Stomach smooth muscle (tissue), 2 donors: Measurements from ENCODE around the gene C2.
"Not testable (repeated sequence)": the region's sequence is repeated elsewhere in the genome, so short reads cannot be mapped to it uniquely, and the experiment has no call there.

Source experiments
- H3K27ac ChIP-seq: one replicate; pipeline ENCODE4 v1.7.0; 2013; ENCODE audit warnings: mild to moderate bottlenecking, low read length, inconsistent platforms
- H3K27me3 ChIP-seq, 2 donors: one replicate each; pipeline ENCODE4 v1.7.0; 2013; ENCODE audit warnings: low read length in 2 of 2; ENCODE audit not compliant: insufficient read depth in 2 of 2, control insufficient read depth in 1 of 2
- H3K36me3 ChIP-seq, 2 donors: one replicate each; pipeline ENCODE4 v1.7.0; 2013; ENCODE audit warnings: low read length in 2 of 2; ENCODE audit not compliant: control insufficient read depth in 2 of 2, insufficient read depth in 2 of 2
- H3K4me1 ChIP-seq: one replicate; pipeline ENCODE4 v1.7.0; 2013; ENCODE audit warnings: low read length; ENCODE audit not compliant: control insufficient read depth, insufficient read depth
- H3K4me3 ChIP-seq, 2 donors: one replicate each; pipeline ENCODE4 v1.7.0; 2013; ENCODE audit warnings: low read length in 2 of 2
- H3K9ac ChIP-seq, 2 donors: one replicate each; pipeline ENCODE4 v1.7.0; 2013; ENCODE audit warnings: low read length in 2 of 2, mild to moderate bottlenecking in 1 of 2
- H3K9me3 ChIP-seq, 2 donors: one replicate each; pipeline ENCODE4 v1.7.0; 2013; ENCODE audit warnings: low read length in 2 of 2; ENCODE audit not compliant: control insufficient read depth in 2 of 2
- donor health status: healthy.
- donor health status: Pancreatic carcinoma.

C2 gene

DNA sequence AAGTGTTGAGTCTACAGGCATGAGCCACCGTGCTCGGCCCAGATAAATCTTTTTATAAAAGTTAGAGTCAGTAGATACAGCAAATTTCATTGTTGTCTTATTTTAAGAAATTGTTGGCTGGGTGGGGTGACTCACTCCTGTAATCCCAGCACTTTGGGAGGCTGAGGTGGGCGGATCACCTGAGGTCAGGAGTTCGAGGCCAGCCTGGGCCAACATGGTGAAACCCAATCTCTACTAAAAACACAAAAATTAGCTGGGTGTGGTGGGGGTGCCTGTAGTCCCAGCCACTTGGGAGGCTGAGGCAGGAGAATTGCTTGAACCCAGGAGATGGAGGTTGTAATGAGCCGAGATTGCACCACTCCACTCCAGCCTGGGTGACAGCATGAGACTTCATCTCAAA, 19.3 kb upstream of the C2 start:
- H3K9ac ChIP-seq, H3K9me3 ChIP-seq, H3K4me1 ChIP-seq, H3K4me3 ChIP-seq, H3K36me3 ChIP-seq, H3K27me3 ChIP-seq, H3K27ac ChIP-seq: not testable (repeated sequence)

DNA sequence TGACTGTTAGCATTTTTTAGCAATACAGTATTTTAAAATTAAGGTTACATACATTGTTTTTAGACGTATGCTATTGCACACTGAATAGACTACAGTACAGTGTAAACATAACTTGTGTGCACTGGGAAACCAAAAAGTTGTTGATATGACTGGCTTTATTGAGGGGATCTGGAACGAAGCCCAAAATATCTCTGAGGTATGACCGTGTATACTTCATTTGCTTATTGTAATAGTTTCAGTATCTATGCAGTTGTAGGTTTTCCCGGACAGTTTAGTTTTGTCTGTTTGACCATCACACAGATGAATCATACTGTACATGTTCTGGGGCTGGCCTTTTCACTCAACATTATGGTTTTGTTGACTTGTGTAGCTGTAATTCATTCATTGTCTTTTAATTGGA, 18.7 kb upstream of the C2 start:
- Histone ChIP-seq H3K36me3 (no peaks in the 10 kb centered on the region), H3K27me3 (no peaks in the 10 kb centered on the region), H3K9me3 (no peaks in the 10 kb centered on the region), H3K4me1 (no peaks in the 10 kb centered on the region), H3K9ac (no peak overlapping the region), H3K27ac (no peak overlapping the region), H3K4me3 (no peak overlapping the region)

DNA sequence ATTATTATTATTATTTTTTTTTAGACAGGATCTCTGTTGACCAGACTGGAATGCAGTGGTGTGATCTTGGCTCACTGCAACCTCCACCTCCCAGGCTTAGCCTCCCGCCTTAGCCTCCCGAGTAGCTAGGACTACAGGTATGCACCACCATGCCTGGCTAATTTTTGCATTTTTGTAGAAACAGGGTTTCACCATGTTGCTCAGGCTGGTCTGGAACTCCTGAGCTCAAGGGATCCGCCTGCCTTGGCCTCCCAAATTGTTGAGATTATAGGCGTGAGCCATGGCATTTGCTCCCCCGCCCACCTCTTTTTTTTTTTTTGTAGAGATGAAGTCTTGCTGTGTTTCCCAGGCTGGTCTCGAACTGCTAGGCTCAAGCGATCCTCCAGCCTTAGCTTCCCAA, 18.2 kb upstream of the C2 start:
- H3K27me3 ChIP-seq, H3K27ac ChIP-seq, H3K4me3 ChIP-seq, H3K36me3 ChIP-seq, H3K9ac ChIP-seq, H3K9me3 ChIP-seq, H3K4me1 ChIP-seq: not testable (repeated sequence)

DNA sequence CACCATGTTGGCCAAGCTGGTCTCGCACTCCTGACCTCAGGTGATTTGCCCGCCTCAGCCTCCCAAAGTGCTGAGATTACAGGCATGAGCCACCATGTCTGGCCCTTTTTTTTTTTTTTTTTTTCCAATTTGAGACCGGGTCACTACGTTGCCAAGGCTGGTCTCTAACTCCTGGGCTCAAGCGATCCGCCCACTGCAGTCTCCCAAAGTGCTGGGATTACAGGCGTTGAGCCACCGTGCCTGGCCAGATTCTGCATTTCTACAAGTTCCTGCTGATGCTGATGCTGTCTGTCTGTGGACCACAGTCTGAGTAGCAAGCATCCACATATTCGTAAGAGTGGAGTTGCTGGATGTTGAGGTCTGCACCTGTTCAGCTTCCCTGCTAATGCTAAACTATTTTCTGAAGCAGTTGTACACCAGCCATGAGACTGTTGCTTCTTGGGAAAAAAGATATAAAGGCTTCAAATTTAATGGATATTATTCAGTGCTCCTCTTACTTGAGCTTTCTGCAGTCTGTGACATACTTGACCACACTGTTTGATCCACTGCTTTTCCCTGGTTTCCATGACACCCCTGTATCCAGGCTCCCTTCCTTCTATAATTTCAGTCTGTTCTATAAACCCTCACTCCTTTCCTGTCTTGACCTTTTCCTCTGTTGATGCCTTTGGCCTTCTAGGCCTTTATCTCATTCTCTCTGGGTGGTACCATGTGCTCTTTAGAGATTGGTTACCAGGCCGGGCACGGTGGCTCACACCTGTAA, 15.5 kb upstream of the C2 start:
- Histone ChIP-seq H3K27ac (no peak overlapping the region), H3K4me1 (no peaks in the 10 kb centered on the region), H3K27me3 (peaks cover 0 to 4% of the 10 kb centered on the region in 2 donors), H3K9ac (no peak overlapping the region), H3K4me3 (no peak overlapping the region), H3K36me3 (no peaks in the 10 kb centered on the region), H3K9me3 (no peaks in the 10 kb centered on the region)

DNA sequence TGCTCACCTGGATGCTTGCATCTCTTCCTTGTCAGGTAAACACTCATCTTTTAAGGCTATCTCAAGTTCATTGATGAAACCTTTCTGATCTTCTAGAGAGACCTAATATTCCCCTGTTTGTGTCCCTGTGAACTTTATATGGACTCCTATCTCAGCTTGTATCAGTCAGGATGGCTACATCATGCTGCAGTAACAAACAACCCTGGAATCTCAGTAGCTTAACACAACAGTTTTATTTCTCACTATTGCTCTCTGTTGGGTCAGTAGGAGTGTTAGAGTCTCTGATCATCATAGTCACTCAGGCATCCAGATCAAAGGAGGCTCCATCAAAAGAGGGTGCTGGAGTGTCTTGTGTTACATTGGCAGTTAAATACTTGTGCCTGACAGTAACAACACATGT, 12.2 kb upstream of the C2 start:
- Histone ChIP-seq H3K4me3 (no peak overlapping the region), H3K9ac (no peak overlapping the region), H3K27me3 (peaks cover 0 to 4% of the 10 kb centered on the region in 2 donors), H3K9me3 (no peaks in the 10 kb centered on the region), H3K36me3 (no peaks in the 10 kb centered on the region), H3K27ac (no peak overlapping the region), H3K4me1 (no peaks in the 10 kb centered on the region)

DNA sequence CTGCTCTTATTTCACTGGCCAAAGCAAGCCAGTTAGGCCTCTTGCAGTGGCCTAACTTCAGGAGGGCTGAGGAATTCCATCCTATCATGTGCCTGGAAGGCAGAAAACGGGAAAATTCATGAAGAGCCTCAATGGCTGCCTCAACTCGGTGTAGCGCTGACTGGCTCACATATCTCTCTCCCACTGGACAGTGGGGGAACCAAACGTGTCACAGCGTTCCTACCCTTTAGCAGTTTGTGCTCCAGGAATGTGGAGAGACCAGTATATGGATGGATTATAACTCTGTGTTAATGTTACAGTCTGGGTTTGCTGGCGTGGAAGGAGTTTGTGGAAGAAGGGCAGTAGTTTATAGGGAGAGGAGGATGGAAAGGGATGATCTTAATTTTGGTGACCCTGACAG, 11.8 kb upstream of the C2 start:
- no peak overlapping the region for H3K9ac ChIP-seq
- H3K9me3 ChIP-seq = no peaks in the 10 kb centered on the region
- no peak overlapping the region for H3K4me3 ChIP-seq
- H3K36me3 ChIP-seq = no peaks in the 10 kb centered on the region
- H3K27me3 ChIP-seq = peaks cover 0 to 4% of the 10 kb centered on the region in 2 donors
- H3K4me1 ChIP-seq = no peaks in the 10 kb centered on the region
- no peak overlapping the region for H3K27ac ChIP-seq

DNA sequence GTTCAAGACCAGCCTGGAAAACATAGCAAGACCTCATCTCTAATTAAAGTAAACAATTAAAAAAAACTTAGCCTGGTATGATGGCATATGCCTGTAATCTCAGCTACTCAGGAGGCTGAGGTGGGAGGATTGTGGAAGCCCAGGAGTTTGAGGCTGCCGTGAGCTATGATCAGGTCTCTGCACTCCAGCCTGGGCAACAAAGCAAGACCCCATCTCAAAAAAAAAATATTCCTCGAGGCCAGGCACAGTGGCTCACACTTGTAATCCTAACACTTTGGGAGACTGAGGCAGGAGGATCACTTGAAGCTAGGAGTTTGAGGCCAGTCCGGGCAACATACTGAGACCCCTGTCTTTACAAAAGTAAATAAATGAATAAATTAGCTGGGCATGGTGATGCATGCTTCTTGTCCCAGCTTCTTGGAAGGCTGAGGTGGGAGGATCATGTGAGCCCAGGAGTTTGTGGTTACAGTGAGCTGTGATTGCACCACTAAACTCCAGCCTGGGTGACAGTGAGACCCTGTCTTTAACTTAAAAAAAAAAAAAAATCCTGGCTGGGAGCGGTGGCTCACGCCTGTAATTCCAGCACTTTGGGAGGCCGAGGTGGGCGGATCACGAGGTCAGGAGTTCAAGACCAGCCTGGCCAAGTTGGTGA, 9.3 kb upstream of the C2 start:
- no peaks in the 10 kb centered on the region for H3K36me3 ChIP-seq
- no peak overlapping the region for H3K4me3 ChIP-seq
- H3K27ac ChIP-seq = no peak overlapping the region
- H3K9ac ChIP-seq = no peak overlapping the region
- no peaks in the 10 kb centered on the region for H3K4me1 ChIP-seq
- H3K9me3 ChIP-seq = no peaks in the 10 kb centered on the region
- peaks cover 0 to 4% of the 10 kb centered on the region in 2 donors for H3K27me3 ChIP-seq

DNA sequence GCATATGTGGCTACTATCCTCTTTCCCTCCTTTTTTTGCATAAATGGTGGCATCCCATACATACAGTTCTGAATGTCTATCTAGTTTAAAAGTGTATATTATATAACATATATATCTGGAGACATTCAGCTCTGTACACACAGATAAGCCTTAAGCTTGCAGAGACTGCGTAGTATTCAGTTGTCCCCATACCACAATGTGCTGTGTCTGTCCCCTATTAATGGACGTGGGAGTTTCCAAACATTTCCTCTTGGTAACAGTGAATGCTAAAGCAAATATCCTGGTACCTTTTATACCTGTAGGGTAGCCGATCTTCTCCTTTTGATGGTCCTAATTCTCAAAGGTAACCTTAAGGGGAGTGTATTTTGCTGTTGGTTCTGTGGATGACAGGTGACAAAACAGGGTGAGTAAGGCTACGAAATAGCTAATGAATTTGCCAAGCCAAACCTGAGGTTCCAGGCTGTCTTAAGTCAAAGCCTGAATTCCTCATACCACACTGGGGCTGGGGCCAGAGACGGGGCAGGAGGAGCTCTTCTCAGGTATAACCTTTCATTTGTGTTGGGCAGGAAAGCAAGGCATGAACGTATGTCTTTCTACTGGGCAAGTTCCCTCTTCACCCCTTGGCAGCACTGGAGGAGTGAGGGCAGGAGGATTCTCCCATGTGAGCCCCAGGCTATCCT, 7.8 kb upstream of the C2 start:
- no peak overlapping the region for H3K27ac ChIP-seq
- no peaks in the 10 kb centered on the region for H3K36me3 ChIP-seq
- H3K9ac ChIP-seq = no peak overlapping the region
- H3K4me1 ChIP-seq = no peaks in the 10 kb centered on the region
- peaks cover 0 to 4% of the 10 kb centered on the region in 2 donors for H3K27me3 ChIP-seq
- no peak overlapping the region for H3K4me3 ChIP-seq
- no peaks in the 10 kb centered on the region for H3K9me3 ChIP-seq

DNA sequence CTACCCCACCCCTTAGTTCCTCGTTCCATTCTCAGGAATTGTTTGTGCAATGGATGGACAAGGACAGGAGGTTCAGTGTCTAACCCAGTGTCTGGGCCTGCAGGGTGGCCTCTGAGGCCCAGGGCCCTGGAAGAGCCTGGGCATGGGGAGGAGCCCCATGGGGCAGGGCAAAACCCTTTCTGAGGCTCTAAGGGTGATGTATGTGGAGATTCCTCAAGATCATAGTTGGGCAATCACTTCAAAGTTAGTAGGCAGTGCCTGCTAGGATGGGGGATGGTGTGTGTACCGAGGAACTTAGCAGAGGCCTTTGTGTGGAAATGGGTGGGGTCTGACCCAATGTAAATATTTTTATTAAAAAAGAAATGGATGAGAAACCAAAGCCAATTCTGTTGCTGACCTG, 6.7 kb upstream of the C2 start:
- Histone ChIP-seq H3K27me3 (peaks cover 0 to under 1% of the 10 kb centered on the region in 2 donors), H3K9ac (no peak overlapping the region), H3K4me3 (no peak overlapping the region), H3K36me3 (no peaks in the 10 kb centered on the region), H3K4me1 (no peaks in the 10 kb centered on the region), H3K9me3 (no peaks in the 10 kb centered on the region), H3K27ac (no peak overlapping the region)

DNA sequence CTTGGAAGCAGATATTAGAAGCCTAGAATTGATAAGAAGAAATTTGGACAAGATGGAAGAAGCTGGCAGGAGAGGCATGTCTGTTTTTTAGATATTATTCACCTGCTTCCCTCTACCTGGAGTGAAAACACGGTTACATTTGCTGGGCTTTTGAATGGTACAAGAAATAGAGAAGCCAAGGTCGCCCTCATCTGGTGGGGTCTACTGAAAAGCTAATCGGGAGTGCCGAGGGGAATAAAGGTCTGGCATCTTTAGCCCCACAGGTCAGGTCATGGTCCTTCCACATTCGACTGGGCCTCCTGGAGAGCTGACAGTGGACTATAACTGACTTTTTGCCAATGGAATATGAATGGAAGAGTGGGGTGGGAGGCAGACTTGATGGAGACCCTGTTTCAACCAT, 4.6 kb upstream of the C2 start:
- Histone ChIP-seq H3K9me3 (no peaks in the 10 kb centered on the region), H3K27ac (no peak overlapping the region), H3K36me3 (no peaks in the 10 kb centered on the region), H3K4me1 (no peaks in the 10 kb centered on the region), H3K27me3 (peaks cover 0 to 2% of the 10 kb centered on the region in 2 donors), H3K9ac (no peak overlapping the region), H3K4me3 (no peak overlapping the region)
